Stimulated activated CD4-positive, alpha-beta T cell treated with anti-CD3 and anti-CD28 coated beads, Interleukin-1b, Interleukin-23, amount 100 ng/mL, for 24 hours (primary cell): Measurements from ENCODE around the gene SLC28A1.

Source experiments
- DNase-seq, 4 experiments: peaks; one replicate each; pipeline ENCODE4 v3.0.0-alpha.2; 2020; ENCODE audit warnings: low read depth in 4 of 4, low spot score in 1 of 4

Gene SLC28A1, protein sequence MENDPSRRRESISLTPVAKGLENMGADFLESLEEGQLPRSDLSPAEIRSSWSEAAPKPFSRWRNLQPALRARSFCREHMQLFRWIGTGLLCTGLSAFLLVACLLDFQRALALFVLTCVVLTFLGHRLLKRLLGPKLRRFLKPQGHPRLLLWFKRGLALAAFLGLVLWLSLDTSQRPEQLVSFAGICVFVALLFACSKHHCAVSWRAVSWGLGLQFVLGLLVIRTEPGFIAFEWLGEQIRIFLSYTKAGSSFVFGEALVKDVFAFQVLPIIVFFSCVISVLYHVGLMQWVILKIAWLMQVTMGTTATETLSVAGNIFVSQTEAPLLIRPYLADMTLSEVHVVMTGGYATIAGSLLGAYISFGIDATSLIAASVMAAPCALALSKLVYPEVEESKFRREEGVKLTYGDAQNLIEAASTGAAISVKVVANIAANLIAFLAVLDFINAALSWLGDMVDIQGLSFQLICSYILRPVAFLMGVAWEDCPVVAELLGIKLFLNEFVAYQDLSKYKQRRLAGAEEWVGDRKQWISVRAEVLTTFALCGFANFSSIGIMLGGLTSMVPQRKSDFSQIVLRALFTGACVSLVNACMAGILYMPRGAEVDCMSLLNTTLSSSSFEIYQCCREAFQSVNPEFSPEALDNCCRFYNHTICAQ

DNA sequence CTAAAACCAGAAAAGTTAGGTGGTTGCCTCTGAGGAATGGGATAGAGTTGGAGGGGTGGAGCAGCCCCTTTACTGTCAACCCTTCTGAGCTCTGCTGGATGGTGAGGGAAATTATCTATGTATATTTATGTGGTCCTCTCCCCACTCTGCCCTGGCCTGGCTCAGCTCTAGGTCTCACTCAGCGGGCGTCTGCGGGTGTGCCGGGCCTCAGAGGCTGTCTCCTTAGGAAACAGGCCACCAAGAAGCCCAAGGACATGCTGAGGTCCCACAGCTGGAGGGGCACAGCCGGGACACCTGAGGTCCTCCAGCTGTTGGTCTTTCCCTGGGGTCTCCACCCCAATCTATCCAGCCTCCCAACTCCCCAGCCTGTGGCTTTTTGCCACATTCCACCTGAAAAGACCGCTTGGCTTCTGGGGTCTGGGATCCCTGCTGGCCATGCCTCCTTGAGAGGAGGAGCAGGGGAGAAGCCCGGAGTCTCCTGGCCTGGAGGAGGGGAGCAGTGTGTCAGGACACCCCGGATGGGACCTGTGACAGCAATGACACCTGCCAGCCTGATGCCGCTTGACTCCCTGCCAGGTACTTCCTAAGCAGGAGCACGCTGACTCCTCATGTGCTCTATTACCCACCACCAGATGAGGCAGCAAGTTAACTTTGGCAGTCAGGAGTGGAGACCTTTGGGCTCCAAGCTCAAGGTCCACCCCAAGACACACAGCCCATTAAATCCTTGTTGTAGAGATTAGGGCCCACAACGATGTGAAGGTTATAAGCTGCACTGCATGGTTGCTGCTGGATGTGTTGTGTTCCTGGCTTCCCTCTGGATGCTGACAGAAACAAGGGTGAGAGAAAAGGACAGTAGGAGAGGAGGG is at the start of gene SLC28A1:
Gene SLC28A1 (plus strand): TSS at position 747 of the 866 bp plus-strand sequence. CDS start 3,099 bp downstream, outside the sequence.
- no peak for DNase-seq

DNA sequence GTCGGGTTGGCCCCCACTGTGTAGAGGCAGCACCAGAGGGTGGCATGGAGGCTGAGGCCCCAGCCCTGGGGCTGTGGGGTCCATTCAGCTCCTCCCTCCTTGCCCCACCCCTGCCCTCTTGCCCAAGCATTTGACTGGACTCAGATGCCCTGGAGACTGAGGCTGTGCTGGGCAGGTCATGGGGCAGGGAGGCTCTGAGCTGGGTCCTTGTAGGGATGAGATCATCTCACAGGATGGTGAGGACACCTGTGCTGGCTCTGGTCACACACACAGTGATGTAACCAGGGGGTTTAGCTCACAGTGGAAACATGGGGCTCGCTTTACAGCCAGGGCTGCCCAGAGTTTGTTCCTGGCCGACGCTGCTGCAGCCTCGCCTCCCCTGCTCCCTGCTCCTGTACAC is 49.5 kb upstream of the SLC28A1 start:
- no peak for DNase-seq

DNA sequence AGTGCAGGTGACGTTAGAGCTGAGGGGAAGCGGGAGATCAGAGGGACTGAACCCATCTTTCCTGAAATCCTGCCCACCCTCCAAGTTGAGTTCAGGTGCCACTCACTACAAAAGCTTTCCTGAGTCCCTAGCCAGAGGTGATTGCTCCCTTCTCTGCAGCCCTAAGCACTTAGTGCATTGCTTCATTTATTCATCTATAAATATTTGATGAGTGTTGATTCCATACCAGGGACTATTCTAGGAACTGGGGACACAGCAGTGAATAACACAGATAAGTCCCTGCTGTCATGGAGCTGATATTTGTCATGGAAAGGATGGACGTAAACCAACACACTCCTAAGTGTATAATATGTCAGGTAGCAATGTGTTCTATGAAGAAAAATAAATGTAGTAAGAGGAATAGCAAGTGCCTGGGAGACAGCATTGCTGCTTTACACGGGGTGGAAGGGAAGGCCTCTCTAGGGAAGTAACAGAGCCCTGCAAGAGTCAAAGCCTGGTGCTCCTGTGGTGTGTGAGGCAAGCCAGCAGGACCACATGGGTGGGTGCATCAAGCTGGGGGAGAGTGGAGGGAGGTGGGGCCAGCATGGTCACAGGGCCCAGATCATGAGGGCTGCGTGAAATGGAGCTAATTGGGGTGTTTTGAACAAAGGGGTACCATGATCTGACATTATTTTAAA is 48.7 kb upstream of the SLC28A1 start:
- DNase-seq: no peak

DNA sequence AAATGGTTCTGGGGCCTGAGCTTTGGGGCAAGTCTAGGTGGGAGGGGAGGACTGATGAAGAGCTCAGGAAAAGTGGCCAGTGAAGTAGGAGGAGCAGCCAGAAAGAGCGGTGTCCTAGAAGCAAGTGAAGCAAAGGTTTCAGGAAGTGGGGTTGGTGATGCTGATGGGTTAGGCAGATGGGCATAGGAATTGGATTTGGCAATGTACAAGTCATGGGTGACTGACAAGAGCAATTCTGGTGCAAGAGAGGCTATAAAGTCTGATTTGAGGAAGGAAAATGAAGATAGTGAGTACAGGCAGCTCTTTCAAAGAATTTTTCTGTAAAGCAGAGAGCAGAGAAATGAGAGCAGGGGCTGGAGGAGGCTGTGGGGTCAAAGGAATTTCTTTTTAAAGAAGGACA is 47.6 kb upstream of the SLC28A1 start:
- DNase-seq: no peak

DNA sequence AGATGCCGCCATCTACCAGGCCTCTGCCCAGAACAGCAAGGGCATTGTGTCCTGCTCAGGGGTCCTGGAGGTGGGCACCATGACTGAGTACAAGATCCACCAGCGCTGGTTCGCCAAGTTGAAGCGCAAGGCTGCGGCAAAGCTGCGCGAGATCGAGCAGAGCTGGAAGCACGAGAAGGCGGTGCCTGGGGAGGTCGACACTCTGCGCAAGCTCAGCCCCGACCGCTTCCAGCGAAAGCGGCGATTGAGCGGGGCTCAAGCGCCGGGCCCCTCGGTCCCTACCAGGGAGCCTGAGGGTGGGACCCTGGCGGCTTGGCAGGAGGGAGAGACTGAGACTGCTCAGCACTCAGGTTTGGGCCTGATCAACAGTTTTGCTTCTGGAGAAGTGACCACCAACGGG is 44.7 kb upstream of the SLC28A1 start:
- no peak for DNase-seq

DNA sequence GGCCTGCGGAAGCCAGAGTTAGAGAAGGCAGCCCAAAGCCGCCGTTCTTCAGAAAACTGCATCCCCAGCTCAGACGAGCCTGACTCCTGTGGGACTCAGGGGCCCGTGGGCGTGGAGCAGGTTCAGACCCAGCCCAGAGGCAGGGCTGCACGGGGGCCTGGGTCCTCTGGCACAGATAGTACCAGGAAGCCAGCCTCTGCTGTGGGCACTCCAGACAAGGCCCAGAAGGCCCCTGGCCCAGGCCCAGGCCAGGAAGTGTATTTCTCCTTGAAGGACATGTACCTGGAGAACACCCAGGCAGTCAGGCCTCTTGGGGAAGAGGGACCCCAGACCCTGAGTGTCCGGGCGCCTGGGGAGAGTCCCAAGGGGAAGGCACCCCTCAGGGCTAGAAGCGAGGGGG is 44.2 kb upstream of the SLC28A1 start:
- no peak for DNase-seq

DNA sequence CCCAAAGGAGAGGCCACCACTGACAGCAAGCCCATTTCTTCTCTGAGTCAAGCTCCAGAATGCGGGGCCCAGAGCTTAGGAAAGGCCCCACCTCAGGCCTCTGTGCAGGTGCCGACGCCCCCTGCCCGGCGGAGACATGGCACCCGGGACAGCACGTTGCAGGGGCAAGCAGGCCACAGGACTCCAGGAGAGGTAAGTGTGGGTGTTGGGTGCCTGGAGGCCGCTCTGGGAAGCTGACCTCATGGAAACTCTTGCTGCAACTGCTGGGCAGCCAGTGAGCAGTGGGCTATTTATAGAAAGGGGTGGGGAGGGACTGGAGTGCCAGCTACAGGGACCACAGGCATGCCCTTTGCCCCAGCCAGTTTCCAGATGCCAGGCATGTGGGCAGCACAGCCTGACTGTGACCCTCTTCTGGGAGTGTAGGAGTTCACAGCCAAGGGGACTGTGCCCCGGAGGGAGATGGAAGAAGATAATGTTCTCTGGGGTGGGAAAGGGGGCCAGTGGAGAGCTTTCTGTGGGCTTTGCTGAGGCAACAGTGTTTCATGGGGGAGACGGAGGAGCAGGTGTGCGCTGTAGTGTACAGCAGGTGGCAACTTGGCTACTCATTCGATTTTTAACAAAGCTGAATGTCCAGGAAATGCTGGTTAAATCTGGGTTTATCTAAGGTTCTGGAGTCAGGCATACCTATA is 43.6 kb upstream of the SLC28A1 start:
- DNase-seq: no peak

DNA sequence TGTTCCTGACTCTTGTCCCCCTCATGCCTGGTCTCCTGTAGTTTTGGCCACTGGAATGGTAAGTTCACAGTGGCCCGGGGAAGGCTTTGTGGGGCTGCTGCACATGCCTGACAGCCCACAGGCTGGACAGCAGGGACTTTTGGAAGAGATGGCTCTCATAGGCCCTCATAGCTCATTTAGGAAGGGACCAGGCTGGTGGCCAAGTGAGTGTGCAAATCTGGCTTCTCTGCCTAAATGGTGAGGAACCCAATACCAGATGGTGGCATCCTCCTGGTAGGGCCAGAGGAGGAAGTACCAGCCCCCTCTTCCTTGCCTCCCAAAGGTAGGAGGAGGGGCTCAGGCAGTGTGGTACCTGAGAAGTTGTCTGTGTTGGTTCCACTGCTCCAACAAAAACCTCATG is 41.7 kb upstream of the SLC28A1 start:
- DNase-seq: no peak

DNA sequence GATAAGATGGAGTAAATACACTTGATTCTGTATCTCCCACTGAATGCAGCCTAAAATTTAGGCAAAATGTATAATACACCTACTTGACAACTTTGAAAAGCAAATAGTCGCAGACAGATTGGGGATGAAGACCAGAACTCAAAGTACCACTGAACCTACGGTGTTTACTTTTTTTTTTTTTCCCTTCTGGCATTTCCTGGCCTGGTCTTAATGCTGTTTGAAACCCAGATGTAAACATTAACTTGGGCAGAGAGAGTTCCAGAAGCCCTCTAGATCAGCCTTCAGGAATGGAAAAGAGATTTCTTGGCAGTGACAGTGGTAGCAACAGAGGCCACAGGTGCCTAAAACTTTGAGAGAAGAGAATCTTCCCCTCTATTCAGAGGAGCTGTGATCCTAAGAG is 39.5 kb upstream of the SLC28A1 start:
- no peak for DNase-seq

DNA sequence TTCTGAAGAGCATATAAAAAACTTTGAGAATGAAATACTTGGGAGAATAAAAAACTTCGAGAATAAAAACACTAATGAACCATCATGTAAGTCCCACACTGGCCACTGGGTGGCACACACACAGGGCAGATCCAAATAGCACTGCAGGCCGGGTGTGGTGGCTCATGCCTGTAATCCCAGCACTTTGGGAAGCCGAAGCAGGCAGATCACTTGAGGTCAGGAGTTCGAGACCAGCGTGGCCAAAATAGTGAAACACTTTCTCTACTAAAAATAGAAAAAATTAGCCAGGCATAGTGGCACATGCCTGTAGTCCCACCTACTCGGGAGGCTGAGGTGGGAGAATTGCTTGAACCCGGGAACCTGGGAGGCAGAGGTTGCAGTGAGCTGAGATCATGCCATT is 38.8 kb upstream of the SLC28A1 start:
- peak in 3 of 4 experiments; percentile 4 to 40 (median 13) for DNase-seq

DNA sequence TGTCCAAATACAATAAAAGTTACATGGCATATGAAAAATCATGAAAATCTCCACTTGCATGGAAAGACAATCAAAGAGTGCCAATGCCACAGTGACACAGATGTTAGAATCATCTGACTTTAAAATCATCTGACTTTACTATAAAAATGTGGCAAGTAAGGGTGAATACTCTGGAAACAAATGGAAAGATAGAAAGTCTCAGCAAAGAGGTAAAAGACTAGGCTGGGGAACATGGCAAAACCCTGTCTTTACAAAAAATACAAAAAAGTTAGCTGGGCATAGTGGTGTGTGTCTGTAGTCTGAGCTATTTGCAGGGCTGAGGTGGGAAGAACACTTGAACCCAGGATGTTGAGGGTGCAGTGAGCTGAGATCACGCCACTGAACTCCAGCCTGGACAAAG is 38.2 kb upstream of the SLC28A1 start:
- DNase-seq: no peak

DNA sequence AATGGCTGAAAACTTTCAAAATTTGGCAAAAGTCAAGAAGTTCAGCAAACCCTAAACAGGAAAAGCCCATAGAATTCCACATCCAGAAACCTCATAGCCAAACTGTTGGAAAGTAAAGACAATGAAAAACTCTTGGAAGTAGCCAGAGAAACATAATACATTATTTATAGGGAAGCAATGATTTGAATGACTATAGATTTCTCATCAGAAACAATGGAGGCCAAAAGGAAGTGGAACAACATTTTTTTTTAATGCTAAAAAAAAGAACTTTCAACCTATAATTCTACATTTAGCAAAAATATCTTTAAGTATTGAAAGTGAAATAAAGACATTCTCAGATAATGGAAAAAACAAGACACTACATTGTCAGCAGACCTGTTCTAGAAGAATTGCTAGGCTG is 37.1 kb upstream of the SLC28A1 start:
- no peak for DNase-seq

DNA sequence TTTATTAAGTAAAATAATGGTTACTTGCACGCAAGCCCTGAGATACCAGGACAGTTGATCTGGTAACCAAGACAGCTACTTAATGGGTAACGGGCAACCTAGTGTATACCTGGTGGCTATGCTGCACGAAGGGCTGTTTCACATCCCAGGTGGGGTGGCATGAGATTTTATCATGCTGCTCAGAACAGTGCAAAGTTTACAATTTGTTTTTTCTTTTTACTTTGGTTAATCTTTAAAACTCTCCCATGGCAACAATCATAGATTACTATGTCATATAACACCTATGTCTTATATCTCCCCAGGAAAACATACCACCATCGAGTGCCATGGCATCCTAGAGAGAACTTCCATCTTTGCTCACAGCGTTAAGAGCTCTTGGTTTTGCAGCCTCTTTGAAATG is 32.2 kb upstream of the SLC28A1 start:
- DNase-seq: no peak

DNA sequence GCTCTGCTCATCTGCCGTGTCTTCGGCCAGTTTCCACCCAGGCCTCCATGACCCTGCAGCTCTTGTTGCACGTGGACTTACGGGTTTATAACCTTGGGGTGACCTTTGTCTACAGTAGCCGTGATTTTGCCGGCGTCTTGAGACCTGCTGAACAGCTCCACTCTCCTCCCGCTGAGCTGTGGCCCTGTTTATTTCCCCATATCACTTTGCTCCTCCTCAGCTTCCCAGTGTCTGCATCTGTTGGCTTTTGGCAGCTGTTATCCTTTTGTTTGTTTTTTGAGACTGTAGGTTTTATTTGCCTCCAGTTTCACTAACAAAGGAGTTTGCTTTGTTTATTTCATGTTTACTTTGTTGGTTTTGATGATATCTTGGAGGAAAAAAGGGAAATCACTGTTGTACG is 29.3 kb upstream of the SLC28A1 start:
- no peak for DNase-seq

DNA sequence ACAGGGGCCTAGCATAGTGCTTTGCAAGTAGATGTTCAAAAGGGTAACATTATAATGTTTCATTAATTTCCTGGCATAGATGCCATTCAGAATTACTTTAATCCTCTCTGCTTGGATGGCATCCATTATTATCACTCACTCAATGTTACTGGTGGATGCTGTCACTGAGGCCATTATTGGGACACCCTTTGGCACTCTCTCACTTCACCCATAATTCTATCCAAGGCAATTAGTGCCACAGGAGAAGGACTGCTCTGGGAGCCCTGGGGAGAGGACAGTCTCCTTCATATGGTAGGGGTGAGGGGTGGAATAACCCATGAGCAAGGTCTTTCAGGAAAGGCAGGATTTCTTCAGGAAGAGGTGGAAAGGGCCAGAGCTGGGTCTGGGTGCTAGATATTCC is 28.7 kb upstream of the SLC28A1 start:
- DNase-seq: no peak

DNA sequence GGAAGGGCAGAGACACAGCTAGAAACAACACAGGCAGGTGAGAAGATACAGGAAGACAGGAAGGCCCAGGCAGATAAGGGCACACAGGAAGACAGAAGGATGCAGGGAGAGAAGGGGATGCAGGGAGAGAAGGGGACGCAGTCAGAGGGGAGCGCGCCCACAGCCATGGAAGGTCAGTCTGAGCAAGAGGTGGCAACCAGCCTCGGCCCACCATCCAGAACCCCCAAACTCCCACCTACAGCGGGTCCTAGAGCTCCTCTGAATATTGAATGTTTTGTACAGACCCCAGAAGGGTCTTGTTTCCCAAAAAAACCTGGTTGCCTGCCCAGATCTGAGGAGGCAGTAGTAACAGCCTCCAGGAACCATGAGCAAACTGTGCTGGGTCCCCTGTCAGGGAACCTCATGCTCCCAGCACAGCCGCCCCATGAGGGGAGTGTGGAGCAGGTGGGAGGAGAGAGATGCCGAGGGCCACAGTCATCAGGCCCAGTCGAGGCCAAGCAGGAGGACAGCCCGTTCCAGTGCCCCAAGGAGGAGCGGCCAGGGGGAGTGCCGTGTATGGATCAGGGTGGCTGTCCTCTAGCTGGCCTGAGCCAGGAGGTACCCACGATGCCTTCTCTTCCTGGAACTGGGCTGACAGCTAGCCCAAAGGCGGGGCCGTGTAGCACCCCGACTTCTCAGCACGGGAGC is 27.6 kb upstream of the SLC28A1 start:
- no peak for DNase-seq

DNA sequence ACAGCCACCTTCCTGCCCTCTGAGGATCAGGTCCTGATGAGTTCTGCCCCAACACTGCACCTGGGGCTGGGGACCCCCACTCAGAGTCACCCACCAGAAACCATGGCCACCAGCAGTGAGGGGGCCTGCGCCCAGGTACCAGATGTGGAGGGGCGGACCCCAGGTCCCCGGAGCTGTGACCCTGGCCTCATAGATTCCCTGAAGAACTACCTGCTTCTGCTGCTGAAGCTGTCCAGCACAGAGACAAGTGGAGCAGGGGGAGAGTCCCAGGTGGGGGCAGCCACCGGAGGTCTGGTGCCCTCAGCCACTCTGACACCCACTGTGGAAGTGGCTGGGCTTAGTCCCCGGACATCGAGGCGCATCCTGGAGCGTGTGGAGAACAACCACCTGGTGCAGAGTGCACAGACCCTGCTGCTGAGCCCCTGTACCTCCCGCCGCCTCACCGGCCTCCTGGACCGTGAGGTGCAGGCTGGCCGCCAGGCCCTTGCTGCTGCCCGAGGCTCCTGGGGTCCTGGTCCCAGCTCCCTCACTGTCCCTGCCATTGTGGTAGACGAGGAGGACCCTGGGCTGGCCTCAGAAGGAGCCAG is 27.0 kb upstream of the SLC28A1 start:
- DNase-seq: no peak

DNA sequence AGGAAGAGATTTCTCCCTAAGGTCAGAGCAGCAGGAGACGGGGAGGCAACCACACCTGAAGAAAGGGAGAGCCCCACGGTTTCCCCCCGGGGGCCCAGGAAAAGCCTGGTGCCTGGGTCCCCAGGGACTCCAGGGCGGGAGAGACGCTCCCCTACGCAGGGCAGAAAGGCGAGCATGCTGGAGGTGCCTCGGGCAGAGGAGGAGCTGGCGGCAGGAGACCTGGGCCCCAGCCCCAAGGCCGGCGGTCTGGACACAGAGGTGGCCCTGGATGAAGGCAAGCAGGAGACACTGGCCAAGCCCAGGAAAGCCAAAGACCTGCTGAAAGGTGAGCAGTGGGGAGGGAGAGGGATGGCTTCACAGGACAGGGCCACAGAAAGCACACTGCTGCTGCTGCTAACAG is 26.2 kb upstream of the SLC28A1 start:
- DNase-seq: no peak

DNA sequence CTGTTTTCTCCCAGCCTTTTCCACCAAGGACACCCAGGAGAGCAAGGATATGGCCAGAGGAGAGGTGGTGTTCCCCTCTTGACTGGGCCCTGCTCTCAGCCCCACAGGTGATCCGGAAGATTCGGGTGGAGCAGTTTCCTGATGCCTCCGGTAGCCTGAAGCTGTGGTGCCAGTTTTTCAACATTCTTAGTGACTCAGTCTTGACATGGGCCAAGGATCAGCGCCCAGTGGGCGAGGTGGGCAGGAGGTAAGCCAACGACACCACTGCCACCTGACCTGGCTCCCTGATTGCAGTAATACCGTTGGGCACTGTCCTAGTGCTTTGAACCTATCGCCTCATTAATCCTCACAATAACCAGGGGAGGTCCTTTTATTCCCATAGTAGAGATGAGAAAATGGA is 25.3 kb upstream of the SLC28A1 start:
- no peak for DNase-seq

DNA sequence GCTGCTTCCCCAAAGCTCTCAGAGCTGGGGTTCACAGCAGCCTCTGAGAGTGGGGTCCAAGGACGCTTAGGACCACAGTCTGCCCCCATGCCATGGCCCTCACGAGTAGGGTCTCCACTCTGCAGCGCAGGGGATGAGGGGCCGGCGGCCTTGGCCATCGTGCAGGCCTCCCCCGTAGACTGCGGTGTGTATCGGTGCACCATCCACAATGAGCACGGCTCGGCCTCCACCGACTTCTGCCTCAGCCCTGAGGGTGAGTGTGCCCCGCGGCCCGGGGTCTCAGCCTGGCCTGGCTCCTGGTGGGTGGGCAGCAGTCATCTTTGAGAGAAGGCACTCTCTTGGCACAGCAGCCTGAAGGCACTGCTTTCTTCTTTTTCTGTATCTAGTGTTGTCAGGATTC is 24.8 kb upstream of the SLC28A1 start:
- no peak for DNase-seq
